HG02571 (cell line): ENCODE data around the gene LRRTM3.

ENCODE experiments used
- ATAC-seq: cut with Tn5 transposase; IDR thresholded peaks from one replicate; pipeline ENCODE4 v1.9.1; 2021; ENCODE audit warnings: mild to moderate bottlenecking, moderate library complexity; ENCODE audit not compliant: unreplicated experiment

LRRTM3 gene

DNA sequence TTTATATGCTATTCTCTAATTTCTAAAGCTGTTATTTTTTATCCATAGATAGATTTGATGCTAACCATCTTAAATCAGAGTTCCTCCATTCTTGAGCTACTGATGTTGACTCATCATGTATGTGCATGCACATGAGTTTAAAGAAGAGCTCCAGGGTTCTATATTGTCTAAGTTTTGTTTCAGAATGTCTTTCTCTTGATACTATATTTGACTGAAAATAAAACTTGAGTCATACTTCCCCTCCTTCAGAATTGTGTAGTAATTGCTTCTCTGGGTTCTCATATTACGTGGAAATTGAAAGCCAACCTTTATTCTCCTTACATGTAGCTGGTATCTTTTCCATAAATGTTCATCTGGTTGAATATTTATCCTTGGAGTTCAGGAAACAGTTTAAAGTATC is 89.4 kb downstream of the LRRTM3 start:
- no peak for ATAC-seq

DNA sequence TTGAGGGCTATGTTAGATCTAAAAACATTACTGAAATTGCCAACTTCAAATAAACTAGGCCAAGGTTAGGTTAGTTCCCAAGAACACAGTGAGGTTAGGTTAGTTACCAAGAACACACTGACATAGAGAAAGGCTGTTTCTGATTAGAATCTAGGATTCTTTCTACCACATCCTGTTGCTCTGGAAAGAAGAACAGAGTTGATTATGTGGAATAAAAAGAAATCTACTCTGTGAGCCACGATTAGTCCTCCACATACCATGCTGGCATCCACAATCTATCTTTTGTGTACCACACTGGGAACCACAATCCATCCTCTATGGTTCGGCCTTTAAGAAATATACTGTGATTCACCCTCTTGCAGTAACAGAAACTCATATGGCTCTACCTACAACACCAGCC is 91.4 kb downstream of the LRRTM3 start:
- no peak for ATAC-seq

DNA sequence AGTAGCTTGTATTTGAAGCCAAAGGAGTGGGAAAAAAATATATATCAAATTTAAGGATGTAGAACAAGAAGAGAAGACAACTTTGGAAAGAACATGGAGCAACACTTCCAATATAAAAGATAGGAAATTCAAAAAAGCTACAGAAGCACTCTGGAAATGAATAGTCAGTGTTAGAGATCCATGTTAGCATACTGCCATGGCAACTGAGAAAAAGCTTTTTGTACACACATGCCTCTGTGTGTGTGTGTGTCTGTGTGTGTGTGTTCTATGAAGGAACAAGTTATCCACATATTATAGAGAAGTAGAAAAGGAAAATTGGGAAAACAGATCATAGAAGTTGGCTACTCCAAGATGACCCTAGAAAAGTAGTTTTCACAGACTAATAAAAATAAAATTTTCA is 96.3 kb downstream of the LRRTM3 start:
- ATAC-seq: no peak

DNA sequence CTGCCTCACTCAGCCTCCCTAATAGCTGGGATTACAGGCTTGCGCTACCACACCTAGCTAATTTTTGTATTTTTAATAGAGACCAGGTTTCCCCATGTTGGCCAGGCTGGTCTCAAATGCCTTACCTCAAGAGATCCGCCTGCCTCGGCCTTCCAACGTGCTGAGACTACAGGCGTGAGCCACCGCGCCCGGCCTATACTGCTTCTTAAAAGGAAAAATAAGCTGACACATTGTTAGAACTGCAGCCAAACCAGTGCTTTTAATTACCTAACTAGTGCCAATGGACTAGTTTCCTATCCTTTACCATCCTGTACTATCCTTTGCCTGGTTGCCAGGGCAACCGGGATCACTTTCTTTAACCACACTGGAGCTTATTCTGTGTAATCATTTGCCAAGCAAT is 108.0 kb downstream of the LRRTM3 start:
- no peak for ATAC-seq

DNA sequence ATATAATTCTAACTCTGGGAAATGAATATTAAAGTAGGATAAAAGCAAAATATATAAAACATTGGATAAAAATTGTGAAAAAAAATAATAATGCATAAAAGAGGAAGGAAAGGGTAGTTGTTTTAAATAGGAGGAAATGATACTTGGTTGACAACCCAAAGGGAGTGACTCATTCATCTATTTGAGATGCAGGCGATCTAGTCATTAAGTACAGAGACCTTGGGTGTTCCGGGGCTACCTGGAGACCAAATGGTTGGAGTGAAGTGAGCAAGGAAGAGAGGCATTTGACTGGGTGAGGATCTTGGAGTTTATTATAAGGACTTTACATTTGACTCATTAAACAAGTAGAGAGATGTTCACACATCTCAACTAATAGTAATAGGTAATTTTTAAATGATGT is 111.0 kb downstream of the LRRTM3 start:
- no peak for ATAC-seq

DNA sequence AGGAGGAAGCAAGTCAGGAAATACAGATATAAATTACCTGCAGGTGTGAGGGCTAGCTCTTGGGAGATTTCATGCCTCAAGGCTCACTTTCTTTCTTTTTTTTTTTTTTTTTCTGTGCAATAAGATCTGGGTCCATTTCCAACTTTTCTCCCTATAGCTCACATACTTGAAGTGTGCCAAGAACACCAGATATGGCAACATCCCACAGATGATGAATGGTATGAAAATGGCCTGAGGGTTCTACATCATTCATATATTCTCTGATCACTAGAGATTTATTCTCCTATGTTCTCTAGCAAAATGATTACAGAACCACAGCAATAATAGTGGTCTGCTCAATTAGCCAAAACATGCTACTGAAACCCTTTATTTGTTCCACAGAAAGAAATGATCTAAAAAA is 117.2 kb downstream of the LRRTM3 start:
- no peak for ATAC-seq

DNA sequence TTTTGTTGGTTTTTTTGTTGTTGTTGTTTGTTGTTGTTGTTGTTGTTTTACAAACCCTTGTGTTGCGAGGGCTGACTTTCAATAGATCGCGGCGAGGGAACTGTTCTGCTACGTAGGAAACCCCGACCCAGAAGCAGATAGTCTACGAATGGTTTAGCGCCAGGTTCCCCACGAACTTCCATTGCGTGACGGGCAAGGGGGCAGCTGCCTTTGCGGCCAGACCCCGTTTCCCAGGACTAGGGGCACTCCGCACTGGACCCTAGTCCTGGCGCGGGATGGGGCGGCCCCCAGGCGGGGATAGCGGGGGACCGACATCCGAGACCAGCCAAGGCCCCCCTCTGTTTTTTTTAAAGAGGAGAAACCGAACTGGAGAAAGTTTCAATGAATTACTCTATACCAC is 119.6 kb downstream of the LRRTM3 start:
- no peak for ATAC-seq

DNA sequence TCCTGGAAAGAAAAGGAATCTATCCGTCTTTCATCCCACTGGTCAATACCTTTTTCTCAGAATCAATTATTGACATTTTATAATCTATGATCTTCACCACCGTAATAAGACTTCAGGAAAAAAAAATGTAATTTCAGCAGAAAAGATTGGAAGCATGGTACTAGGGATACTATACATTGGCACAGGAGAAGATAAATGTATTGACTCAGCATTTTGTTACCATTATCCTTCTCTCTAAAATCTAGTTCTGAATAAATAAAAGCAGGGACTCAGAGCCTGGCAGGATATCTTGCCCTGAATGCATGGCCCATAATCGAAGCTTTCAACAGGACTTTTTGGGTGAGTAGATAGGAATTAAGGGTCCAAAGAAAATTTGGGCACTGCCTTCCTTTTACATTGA is 120.7 kb downstream of the LRRTM3 start:
- no peak for ATAC-seq

DNA sequence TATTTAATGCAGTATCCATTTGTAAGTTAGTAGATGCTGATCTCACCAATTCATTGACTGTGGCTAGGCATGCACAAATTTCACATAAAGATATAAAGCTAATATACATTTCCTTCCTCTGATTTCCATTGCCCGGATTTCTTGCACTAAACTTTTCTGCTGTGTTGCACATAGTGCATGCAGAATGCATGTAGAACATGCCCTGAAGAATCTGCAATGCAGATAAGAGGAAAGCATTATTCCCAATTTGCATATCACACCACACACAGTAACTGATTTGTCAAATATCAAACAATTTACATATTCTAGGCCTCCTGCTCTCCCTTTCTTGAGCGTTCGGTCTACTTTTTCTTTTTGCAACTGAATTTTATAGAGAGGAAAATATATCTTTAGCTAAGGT is 124.2 kb downstream of the LRRTM3 start:
- ATAC-seq: no peak

DNA sequence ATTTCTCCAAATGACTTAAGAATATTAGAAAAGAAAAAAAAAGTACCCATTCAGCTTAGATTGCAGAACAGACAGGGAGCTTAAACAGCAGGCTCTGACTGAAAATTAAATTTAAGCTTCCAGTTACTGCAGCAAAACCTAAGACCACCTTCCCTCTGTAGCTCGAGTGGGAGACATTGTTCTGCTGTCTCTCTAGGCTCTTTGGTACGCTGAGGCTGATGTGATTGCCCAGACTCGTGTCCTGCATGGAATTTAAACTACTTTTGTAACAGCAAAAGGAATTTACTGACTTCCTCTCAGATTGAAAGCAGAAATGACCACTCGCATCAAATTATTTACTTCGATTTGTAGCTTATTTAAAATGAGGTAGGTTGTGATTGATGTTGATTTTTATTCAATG is 124.6 kb downstream of the LRRTM3 start:
- ATAC-seq: no peak

DNA sequence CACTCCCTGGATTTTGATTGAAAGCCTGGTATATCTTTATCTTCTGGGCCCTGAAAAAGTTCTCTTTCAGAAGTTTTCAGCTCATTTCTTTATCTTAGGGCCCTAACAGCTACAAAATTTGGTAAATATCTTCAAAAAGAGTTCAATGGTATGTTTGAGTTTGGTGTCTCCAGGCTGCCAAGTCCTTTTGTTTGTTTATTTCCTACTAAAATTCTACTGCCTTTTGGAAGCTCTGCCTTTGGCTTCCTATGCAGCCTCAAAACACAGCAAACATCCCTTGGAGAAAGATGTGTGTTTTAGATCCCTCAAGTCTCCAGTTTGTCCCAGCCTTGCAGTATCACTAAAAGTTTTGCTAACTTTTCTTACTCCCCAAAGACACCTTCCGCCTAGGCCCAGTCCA is 146.8 kb downstream of the LRRTM3 start:
- ATAC-seq: no peak

DNA sequence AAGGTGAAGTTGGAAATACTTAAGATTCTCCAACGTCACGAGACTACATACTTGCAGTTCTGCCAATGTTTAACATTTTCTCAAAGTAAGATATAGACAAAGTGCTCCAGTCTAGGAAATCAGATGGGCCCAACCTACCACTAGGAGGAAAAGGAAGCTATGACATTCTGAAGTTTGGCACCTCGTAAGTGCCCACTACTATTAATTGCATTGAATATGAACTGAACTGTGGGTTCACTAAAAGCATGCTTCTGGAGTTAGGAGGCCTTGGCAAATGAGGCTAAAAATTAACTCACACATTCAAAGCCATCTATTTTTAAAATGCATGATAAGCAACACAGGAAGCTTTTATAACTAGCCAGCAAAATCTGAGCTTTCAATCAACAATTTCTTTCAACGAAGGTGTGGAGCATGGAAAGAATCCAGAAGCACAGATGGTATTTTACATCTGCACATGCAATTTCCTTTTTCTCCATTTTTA is 149.7 kb downstream of the LRRTM3 start:
- ATAC-seq: no peak

DNA sequence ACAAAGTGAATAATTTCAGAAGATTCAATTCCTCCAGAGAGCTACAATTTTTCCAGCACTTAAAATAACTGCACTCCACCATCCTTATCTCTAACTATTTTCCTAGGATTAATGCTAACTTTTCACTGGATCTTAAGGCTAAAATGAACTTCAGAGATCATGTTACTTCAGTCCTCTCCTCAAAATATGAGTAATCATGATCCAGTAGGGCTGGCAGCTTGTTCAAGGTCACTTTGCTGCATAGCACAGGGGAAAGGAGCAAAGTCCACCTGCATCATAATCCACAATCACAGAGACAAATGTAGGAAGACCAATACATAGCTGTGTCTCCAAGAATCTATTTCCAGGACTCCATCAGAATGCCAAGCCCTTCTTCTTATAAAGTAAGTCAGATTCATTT is 150.3 kb downstream of the LRRTM3 start:
- no peak for ATAC-seq

DNA sequence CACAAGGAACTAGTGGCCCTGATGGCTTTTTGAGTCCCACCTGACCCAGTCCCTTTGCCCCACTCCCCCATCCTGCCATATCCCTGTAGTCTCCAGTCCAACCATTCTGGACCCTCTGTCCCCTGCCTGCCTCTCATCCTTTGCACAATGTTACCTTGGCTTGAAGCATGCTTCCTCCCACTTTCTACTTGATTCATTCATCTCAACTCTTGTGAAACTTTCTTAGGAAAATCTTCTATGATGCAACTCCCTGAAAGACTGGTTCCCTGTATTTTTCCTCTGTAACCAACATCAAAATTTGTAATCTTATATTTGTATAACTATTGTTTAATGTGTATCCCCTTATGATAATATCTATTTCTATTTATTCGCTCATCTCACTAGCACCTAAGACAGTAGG is 151.5 kb downstream of the LRRTM3 start:
- ATAC-seq: no peak

DNA sequence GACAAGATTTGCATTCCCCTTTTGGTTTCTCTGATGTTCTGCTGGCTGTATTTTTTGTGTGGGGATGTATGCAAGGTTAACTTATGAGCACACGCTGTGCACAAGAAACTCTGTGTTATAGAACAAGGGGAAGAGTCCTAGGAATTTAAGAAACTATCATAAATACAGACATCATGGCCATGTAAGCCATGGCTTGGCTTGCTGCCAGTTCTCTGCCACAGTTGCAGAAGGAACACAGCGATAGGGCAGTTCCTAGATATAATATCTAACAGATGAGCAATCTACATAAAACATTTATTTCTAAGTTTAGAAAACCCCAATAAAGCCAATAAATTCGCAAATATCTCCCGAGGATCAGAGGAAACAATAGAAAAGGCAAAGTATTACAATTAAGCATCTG is 153.3 kb downstream of the LRRTM3 start:
- no peak for ATAC-seq

DNA sequence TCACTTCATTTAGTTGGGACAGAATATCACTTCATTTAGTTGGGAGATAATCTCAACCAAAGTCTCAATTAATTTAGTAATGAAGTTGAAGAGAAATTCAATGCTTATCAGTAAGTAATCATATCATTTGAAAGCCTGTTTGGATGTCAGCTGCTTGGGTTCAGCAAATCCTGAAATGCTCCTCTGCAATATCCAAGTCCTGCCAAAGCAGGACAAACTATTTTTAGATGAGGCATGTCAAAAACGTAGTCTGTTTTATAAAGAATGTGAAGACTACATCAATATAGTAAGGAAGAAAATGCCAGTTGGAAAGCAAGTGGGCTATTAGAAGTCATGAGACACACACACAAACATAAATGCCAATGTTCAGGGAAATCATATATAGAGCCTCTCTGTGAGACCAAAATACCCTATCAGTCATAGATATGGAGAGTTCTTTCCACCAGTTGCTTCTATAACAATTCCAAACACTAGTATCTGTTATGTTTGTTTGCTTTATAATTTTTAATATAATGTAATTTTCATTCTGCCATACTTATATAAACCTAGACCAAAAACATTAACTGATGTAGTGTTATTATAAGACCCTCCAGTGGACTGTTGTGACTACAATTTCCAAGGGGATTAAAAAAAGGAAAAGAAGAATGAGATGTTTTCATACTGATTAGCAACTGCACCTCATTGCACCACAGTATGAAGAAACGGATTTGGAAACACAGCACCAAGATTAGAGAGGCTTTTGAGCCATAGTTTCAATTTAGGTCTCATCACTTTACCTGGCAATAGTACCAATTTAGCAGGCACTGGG is 160.7 kb downstream of the LRRTM3 start:
- no peak for ATAC-seq

DNA sequence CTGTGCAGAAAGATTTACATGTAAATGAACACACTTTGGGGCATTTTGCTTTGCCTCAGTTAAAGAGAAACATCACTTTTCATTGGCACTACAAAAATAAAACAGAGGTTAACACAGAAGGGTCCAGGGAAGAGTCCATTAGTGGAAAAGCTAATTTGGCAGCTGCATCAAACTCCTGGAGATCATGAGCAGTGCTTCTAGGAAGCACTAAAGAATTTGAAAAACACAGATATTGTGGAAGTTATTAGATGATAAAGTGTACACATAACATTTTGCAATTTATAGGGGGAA is 161.2 kb downstream of the LRRTM3 start:
- ATAC-seq: no peak

DNA sequence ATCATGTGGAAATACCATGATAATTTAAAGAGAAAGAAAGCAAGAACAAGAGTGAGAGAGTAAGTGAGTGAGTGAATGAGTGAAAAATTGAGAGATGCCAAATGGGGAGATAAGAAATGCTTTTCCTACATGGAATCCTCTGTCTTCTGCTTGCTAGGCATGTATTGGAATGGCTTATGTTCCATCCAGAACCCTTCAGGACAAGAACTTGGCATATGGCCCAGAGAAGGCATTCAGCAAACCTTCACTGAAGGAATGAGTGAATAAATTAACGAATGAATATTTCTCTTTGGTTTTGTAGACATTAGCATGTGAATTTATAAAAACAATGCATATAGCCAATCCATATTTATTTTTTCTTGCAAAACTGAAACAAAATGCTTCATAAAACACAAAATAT is 162.2 kb downstream of the LRRTM3 start:
- ATAC-seq: no peak

DNA sequence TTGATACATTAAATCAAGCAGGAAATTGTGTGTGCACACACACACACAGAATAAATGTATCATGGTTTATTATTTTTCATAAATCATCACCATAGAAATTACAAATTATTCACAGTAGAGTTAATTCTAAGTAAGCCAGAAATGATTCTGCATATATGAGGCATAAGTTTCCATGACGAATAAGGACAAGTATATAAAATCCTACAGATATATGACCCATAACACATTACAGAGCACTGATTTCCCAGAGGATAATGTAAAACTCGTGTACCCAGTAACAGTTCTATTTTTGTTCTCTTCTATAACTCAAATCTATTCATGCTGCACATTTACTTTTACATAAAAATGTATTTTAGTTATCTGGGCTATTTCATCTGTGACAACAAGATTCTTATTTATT is 169.7 kb downstream of the LRRTM3 start:
- no peak for ATAC-seq

DNA sequence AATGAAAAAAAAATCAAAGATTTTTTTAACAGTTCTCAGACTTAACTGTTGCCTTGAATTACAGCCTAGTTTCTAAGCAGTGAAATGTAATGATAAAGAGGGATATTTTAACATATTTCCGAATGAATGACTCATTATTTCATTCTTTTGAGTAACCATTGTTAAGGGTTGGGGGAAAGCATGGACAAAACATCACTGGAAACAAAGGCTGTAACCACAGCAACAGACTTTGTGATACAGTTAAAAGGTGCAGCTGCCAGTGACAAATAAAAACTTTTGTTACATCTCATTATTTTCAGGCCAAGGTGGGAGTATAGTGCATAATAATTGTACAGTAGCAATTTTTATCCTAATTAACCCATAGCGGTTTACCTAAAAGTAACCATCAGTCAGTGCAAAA is 172.6 kb downstream of the LRRTM3 start:
- no peak for ATAC-seq

DNA sequence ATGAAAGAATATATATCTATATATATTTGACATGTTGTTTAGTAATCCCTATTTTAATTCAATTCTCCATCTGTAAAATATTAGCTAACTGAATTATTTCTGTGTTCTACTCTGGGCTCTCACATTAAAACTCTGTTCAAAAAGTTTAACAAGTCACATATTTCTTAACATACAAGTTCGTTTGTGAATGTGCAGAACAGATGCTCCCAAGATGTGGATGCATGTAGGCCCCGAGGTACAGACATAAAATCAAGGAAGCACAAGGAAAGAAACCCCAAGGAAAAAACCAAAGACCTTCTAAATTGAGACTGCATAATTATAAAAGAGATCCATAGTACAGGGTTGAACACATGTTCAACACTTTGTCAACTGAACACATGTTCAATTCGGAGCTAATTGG is 175.1 kb downstream of the LRRTM3 start:
- ATAC-seq: no peak

DNA sequence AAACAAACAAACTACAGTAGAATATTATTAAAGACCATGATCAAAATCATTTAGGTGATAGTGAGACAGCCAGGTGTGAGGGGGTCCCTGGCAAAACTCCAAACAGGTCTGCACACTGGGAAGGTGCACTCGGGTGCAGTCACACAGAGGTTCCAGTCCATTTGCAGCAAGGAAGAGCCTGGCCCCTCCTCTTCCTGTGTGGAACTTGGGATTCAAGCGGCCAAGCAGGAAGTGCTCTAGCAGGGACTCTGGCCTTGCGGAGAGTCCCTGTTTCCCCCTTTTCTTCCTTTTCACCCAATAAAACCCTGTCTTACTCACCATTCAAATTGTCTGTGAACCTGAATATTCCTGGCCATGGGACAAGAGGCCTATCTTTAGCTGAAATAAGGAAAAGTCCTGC is 181.8 kb downstream of the LRRTM3 start:
- no peak for ATAC-seq

DNA sequence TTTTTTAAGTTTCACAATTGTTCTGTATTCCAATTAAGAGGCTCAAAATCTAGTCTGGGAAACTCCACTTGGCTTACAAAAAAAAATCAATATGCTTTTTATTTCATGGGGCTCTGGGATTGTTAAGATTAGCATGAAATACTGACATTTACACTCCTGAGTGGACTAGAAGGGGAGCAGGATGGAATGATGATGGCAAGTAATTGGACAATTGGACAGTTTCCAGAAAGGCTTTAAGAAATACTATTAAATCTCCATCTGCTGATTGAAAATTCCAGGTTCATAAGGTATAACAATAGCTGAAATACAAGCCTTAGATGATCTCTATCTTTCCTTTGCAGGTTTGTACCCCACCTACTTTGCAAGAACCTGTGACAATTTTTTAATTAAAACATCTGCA is 184.4 kb downstream of the LRRTM3 start:
- no peak for ATAC-seq
